Endothelial cell (in vitro differentiated cells): ENCODE results near the gene SLBP. TPM values are rescaled to one million over a fixed set of nuclear protein-coding genes. Genes with fewer than 3 reads are reported as not detected.

Experiments
- DNase-seq: peaks from one replicate; pipeline ENCODE4 v3.0.0; 2021; ENCODE audit warnings: low spot score
- H3K27ac Mint-ChIP-seq: one replicate; pipeline ENCODE4 v1.8.0; 2021; ENCODE audit warnings: mixed read lengths, inconsistent platforms; ENCODE audit not compliant: unreplicated experiment
- H3K27me3 Mint-ChIP-seq: one replicate; pipeline ENCODE4 v1.8.0; 2021; ENCODE audit warnings: mild to moderate bottlenecking, moderate library complexity, mixed read lengths, inconsistent platforms; ENCODE audit not compliant: unreplicated experiment
- H3K36me3 Mint-ChIP-seq: one replicate; pipeline ENCODE4 v1.8.0; 2021; ENCODE audit warnings: mild to moderate bottlenecking, low read depth, mixed read lengths, inconsistent platforms; ENCODE audit not compliant: unreplicated experiment
- H3K4me1 Mint-ChIP-seq: one replicate; pipeline ENCODE4 v1.8.0; 2021; ENCODE audit warnings: mild to moderate bottlenecking, mixed read lengths, inconsistent platforms; ENCODE audit not compliant: unreplicated experiment
- H3K4me3 Mint-ChIP-seq: one replicate; pipeline ENCODE4 v1.8.0; 2021; ENCODE audit warnings: mild to moderate bottlenecking, mixed read lengths, inconsistent platforms; ENCODE audit not compliant: unreplicated experiment
- H3K9me3 Mint-ChIP-seq: one replicate; pipeline ENCODE4 v1.8.0; 2021; ENCODE audit warnings: mixed read lengths, inconsistent platforms; ENCODE audit not compliant: unreplicated experiment
- CTCF ChIP-seq: fragments of 200-600 bp; sonication (generic); IDR thresholded peaks from one replicate; pipeline ENCODE4 v1.5.0; 2021; ENCODE audit warnings: antibody characterized with exemption; ENCODE audit not compliant: unreplicated experiment
- total RNA-seq: library from RNA; stranded (reverse); fragmentation: NEBNext Ultra II Directional; extraction: Animal tissue kit (Norgen Biotek cat#: 25700); gene quantifications from one replicate; pipeline ENCODE4 v1.2.1, GENCODE V29; 2021; ENCODE audit not compliant: unreplicated experiment

Gene SLBP
- total RNA-seq, 1 donor from 2014 or later = 33.2 TPM

GRCh38 chr4:1743551-1743950 is 31.4 kb upstream of the SLBP start:
- Mint-ChIP-seq H3K27me3 (peaks cover 10% of the 10 kb centered on the region), H3K27ac (no peak overlapping the region), H3K36me3 (peaks cover 24% of the 10 kb centered on the region), H3K9me3 (peaks cover 5% of the 10 kb centered on the region), H3K4me3 (no peak overlapping the region), H3K4me1 (no peaks in the 10 kb centered on the region)
- TF ChIP-seq CTCF = no peak
- no peak for DNase-seq

GRCh38 chr4:1741208-1741607 is 29.1 kb upstream of the SLBP start:
- TF ChIP-seq CTCF = no peak
- no peak for DNase-seq
- peaks cover 45% of the 10 kb centered on the region for H3K36me3 Mint-ChIP-seq
- H3K27me3 Mint-ChIP-seq = peaks cover 10% of the 10 kb centered on the region
- H3K9me3 Mint-ChIP-seq = peaks cover 7% of the 10 kb centered on the region
- no peak overlapping the region for H3K27ac Mint-ChIP-seq
- no peak overlapping the region for H3K4me3 Mint-ChIP-seq
- no peaks in the 10 kb centered on the region for H3K4me1 Mint-ChIP-seq

- H3K36me3 Mint-ChIP-seq = peaks cover 45% of the 10 kb centered on the region
- TF ChIP-seq CTCF = no peak
- H3K27ac Mint-ChIP-seq = no peak overlapping the region
- H3K9me3 Mint-ChIP-seq = peaks cover 7% of the 10 kb centered on the region
- H3K4me1 Mint-ChIP-seq = no peaks in the 10 kb centered on the region
- H3K4me3 Mint-ChIP-seq = no peak overlapping the region
- H3K27me3 Mint-ChIP-seq = peaks cover 12% of the 10 kb centered on the region
- no peak for DNase-seq
Observed at GRCh38 chr4:1740021-1740545, 28.0 kb upstream of the SLBP start.

- no peak overlapping the region for H3K4me3 Mint-ChIP-seq
- peaks cover 12% of the 10 kb centered on the region for H3K27me3 Mint-ChIP-seq
- no peak overlapping the region for H3K27ac Mint-ChIP-seq
- H3K4me1 Mint-ChIP-seq = no peaks in the 10 kb centered on the region
- peaks cover 7% of the 10 kb centered on the region for H3K9me3 Mint-ChIP-seq
- peaks cover 41% of the 10 kb centered on the region for H3K36me3 Mint-ChIP-seq
- no peak for DNase-seq
- TF ChIP-seq CTCF = no peak
Observed at GRCh38 chr4:1739358-1739757, 27.2 kb upstream of the SLBP start.

- no peaks in the 10 kb centered on the region for H3K4me1 Mint-ChIP-seq
- H3K36me3 Mint-ChIP-seq = peaks cover 38% of the 10 kb centered on the region
- peaks cover 8% of the 10 kb centered on the region for H3K27me3 Mint-ChIP-seq
- H3K9me3 Mint-ChIP-seq = peaks cover 7% of the 10 kb centered on the region
- DNase-seq = no peak
- H3K4me3 Mint-ChIP-seq = peak overlapping the region; percentile 57
- no peak for TF ChIP-seq CTCF
- H3K27ac Mint-ChIP-seq = no peak overlapping the region
Observed at GRCh38 chr4:1738410-1738809, 26.3 kb upstream of the SLBP start.
